Esophagus muscularis mucosa (tissue), 3 donors: ENCODE data around the gene FOXN3.

Experiments
- POLR2A ChIP-seq: fragments of 450-650 bp; IDR thresholded peaks from one replicate; pipeline ENCODE4 v1.6.1; 2017; ENCODE audit warnings: antibody characterized with exemption, moderate library complexity, mild to moderate bottlenecking, low read depth
- POLR2AphosphoS5 ChIP-seq, 2 donors: sonication (generic); formaldehyde crosslinking; IDR thresholded peaks; one replicate each; pipeline ENCODE4 v1.6.1; 2017; ENCODE audit warnings: antibody characterized with exemption in 2 of 2
- TF ChIP-seq, protein P1 (sequence below), 3 experiments: fragments of 200-600 bp in 2 of 3; fragments of 450-650 bp in 1 of 3; sonication (generic) in 2 of 3; IDR thresholded peaks; one replicate each; pipeline ENCODE4 v1.5.1; 2017 to 2019; ENCODE audit warnings: antibody characterized with exemption in 3 of 3, mild to moderate bottlenecking in 2 of 3, moderate library complexity in 1 of 3

DNA sequence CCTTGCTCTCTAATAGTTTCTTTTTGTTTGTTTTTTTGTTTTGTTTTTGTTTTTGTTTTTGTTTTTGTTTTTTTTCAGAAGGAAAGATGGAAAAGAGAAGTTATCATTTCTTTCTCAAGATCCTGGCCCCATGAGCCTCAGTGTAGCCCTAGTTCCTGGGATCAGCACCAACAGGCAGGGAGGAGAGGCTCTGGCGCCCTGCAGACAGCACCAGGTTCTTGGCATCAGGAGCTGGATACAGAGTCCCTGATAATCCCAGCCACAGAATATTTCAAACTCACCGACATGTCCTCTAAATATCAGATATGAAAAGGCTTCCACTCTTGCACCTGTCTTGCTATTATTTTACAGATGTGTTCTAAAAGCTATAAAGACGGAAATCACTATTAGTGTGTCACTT is 52.7 kb downstream of the FOXN3 start:
- TF ChIP-seq, protein P1, sequence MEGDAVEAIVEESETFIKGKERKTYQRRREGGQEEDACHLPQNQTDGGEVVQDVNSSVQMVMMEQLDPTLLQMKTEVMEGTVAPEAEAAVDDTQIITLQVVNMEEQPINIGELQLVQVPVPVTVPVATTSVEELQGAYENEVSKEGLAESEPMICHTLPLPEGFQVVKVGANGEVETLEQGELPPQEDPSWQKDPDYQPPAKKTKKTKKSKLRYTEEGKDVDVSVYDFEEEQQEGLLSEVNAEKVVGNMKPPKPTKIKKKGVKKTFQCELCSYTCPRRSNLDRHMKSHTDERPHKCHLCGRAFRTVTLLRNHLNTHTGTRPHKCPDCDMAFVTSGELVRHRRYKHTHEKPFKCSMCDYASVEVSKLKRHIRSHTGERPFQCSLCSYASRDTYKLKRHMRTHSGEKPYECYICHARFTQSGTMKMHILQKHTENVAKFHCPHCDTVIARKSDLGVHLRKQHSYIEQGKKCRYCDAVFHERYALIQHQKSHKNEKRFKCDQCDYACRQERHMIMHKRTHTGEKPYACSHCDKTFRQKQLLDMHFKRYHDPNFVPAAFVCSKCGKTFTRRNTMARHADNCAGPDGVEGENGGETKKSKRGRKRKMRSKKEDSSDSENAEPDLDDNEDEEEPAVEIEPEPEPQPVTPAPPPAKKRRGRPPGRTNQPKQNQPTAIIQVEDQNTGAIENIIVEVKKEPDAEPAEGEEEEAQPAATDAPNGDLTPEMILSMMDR (IDR thresholded peaks at IDR 0.05), result no peak
- TF ChIP-seq POLR2A (no peak), POLR2AphosphoS5 (IDR thresholded peaks at IDR 0.05) (no peak)
